H1 (cell line): Measurements from ENCODE around the gene FCGBP. TPM values are rescaled to one million over a fixed set of nuclear protein-coding genes. Genes with fewer than 3 reads are reported as not detected.

ENCODE experiments used
- CREB1 ChIP-seq: IDR thresholded peaks from 2 replicates; pipeline ENCODE4 v1.6.1; 2012; ENCODE audit warnings: inconsistent platforms
- PHF8 ChIP-seq: fragments of 200-600 bp; sonication (generic); conservative IDR thresholded peaks from 2 replicates; pipeline ENCODE4 v1.7.1; 2012; ENCODE audit warnings: low read depth, mild to moderate bottlenecking, inconsistent platforms, low read length, moderate library complexity
- SAP30 ChIP-seq: fragments of 300-600 bp; sonication (generic); IDR thresholded peaks from 2 replicates; pipeline ENCODE4 v1.7.1; 2012; ENCODE audit warnings: low read length, moderate library complexity, mild to moderate bottlenecking, inconsistent platforms; ENCODE audit not compliant: insufficient read depth, insufficient replicate concordance
- YY1 ChIP-seq: IDR thresholded peaks from 2 replicates; pipeline ENCODE4 v1.6.1; 2011; ENCODE audit warnings: low read depth, mild to moderate bottlenecking, low read length
- polyA plus RNA-seq, 7 experiments: library from polyadenylated mRNA; depleted of rRNA in 3 of 7; stranded (reverse) in 5 of 7; unstranded in 2 of 7; fragments of >200 nt in 5 of 7; fragments of 200-250 nt in 2 of 7; gene quantifications; 1 replicate in 5 of 7; 2 replicates in 1 of 7; 4 replicates in 1 of 7; pipeline versions ENCODE4 v1.2.1 to v1.2.3, GENCODE V29; 2011 to 2013; ENCODE audit warnings: missing spikeins in 2 of 7, mixed read lengths in 2 of 7
- total RNA-seq: library from RNA; stranded (reverse); fragmentation: NEBNext Ultra II Directional; extraction: Animal tissue kit (Norgen Biotek cat#: 25700); gene quantifications from 2 replicates; pipeline ENCODE4 v1.2.1, GENCODE V29; 2021

FCGBP gene
- total and polyA plus RNA-seq, 2 of the 8 experiments (the other 6 are each of a cell fraction or from before 2014, with no cell fraction given) = 1.1 to 3.1 TPM

GRCh38 chr19:39927524-39928356, 6.7 kb downstream of the FCGBP start (continued):
- TF ChIP-seq SAP30 = no peak
- no peak for TF ChIP-seq YY1
- no peak for TF ChIP-seq PHF8
- TF ChIP-seq CREB1 = no peak
